ENCODE measurements around the gene TSPAN8.

TSPAN8 gene

GRCh38 chr12:71129364-71129763 lies 28.4 kb downstream of the TSPAN8 start (continued):
- no peak for TF ChIP-seq KLF17 (tag by site-specific recombination; IDR thresholded peaks at IDR 0.05)
- TF ChIP-seq ZNF266 (tag by site-specific recombination; IDR thresholded peaks at IDR 0.05; ENCODE audit: low read depth): no peak
- no peak for TF ChIP-seq ZFP41 (tag by site-specific recombination; IDR thresholded peaks at IDR 0.05; ENCODE audit: borderline replicate concordance)

- Histone ChIP-seq H3K4me1 (ENCODE audit: control insufficient read depth, insufficient read depth, low read length) (no peaks in the 10 kb centered on the region), H3K27ac (ENCODE audit: extremely low read depth, low read depth, low read length) (no peak overlapping the region), H3K9me3 (ENCODE audit: control insufficient read depth, insufficient read depth, low read depth, low read length) (no peaks in the 10 kb centered on the region), H3K4me3 (ENCODE audit: low read depth, low read length) (no peak overlapping the region), H3K36me3 (ENCODE audit: control insufficient read depth in 2 of 2, insufficient read depth in 1 of 2, low read length in 2 of 2) (no peaks in the 10 kb centered on the region)
- ChIA-PET CTCF (no interaction called here), POLR2A (no interaction called here)
- TF ChIP-seq ZNF529 (tag by site-specific recombination; IDR thresholded peaks at IDR 0.05; ENCODE audit: insufficient replicate concordance): no peak
Observed at GRCh38 chr12:71128191-71128788, 29.5 kb downstream of the TSPAN8 start.

- Histone ChIP-seq H3K36me3 (ENCODE audit: control insufficient read depth in 2 of 2, insufficient read depth in 1 of 2, low read length in 2 of 2) (no peaks in the 10 kb centered on the region), H3K4me3 (ENCODE audit: low read depth, low read length) (no peak overlapping the region), H3K4me1 (ENCODE audit: control insufficient read depth, insufficient read depth, low read length) (no peaks in the 10 kb centered on the region), H3K27ac (ENCODE audit: extremely low read depth, low read depth, low read length) (no peak overlapping the region), H3K9me3 (ENCODE audit: control insufficient read depth, insufficient read depth, low read depth, low read length) (no peaks in the 10 kb centered on the region)
- ChIA-PET CTCF (no interaction called here), POLR2A (no interaction called here)
- TF ChIP-seq ZNF16 (tag by site-specific recombination; IDR thresholded peaks at IDR 0.05; ENCODE audit: low read depth) (no peak), ZNF133 (tag by site-specific recombination; IDR thresholded peaks at IDR 0.05) (no peak), ZNF155 (tag by site-specific recombination; IDR thresholded peaks at IDR 0.05) (no peak), ZNF529 (tag by site-specific recombination; IDR thresholded peaks at IDR 0.05; ENCODE audit: insufficient replicate concordance) (no peak), ZNF785 (tag by site-specific recombination; IDR thresholded peaks at IDR 0.05) (no peak), ZNF398 (tag by site-specific recombination; IDR thresholded peaks at IDR 0.05) (no peak), ZNF514 (tag by site-specific recombination; IDR thresholded peaks at IDR 0.05) (no peak), KLF7 (tag by site-specific recombination; IDR thresholded peaks at IDR 0.05; ENCODE audit: borderline replicate concordance) (no peak), PATZ1 (tag by site-specific recombination; IDR thresholded peaks at IDR 0.05) (no peak), ZSCAN18 (tag by site-specific recombination; IDR thresholded peaks at IDR 0.05) (no peak), SETDB1 (IDR thresholded peaks at IDR 0.05; ENCODE audit: insufficient read length, low read length) (no peak), ZNF223 (tag by site-specific recombination; IDR thresholded peaks at IDR 0.05) (no peak), ZNF202 (tag by site-specific recombination; IDR thresholded peaks at IDR 0.05; ENCODE audit: borderline replicate concordance) (no peak), ZNF394 (tag by site-specific recombination; IDR thresholded peaks at IDR 0.05; ENCODE audit: borderline replicate concordance) (no peak)
Observed at GRCh38 chr12:71125949-71126348, 31.9 kb downstream of the TSPAN8 start.

All from HEK293 (cell line).